HG02798 (cell line): ENCODE data around the gene ST3GAL6.
A peak's percentile ranks its signal among the peaks of the same experiment; 100 is the strongest.
"Not testable (repeated sequence)": the region's sequence is repeated elsewhere in the genome, so short reads cannot be mapped to it uniquely, and the experiment has no call there.

Source experiments
- ATAC-seq: cut with Tn5 transposase; IDR thresholded peaks from one replicate; pipeline ENCODE4 v1.9.1; 2021; ENCODE audit warnings: mild to moderate bottlenecking; ENCODE audit not compliant: unreplicated experiment, poor library complexity

The ST3GAL6 gene

GRCh38 chr3:98798820-98799219 is 35.7 kb downstream of the ST3GAL6 start:
- no peak for ATAC-seq

GRCh38 chr3:98799479-98799878 is 36.3 kb downstream of the ST3GAL6 start:
- ATAC-seq = no peak

GRCh38 chr3:98800401-98800800 is 37.3 kb downstream of the ST3GAL6 start:
- ATAC-seq = no peak

GRCh38 chr3:98801043-98801747 is 38.1 kb downstream of the ST3GAL6 start:
- no peak for ATAC-seq

GRCh38 chr3:98805571-98805970 is 42.4 kb downstream of the ST3GAL6 start:
- ATAC-seq = no peak

GRCh38 chr3:98806521-98806920 is 43.4 kb downstream of the ST3GAL6 start:
- ATAC-seq = no peak

GRCh38 chr3:98807011-98807410 is 43.9 kb downstream of the ST3GAL6 start:
- no peak for ATAC-seq

GRCh38 chr3:98807561-98807960 is 44.4 kb downstream of the ST3GAL6 start:
- no peak for ATAC-seq

- ATAC-seq = no peak
These were observed 44.9 kb downstream of the ST3GAL6 start for GRCh38 chr3:98808071-98808470.

- no peak for ATAC-seq
These were observed 46.4 kb downstream of the ST3GAL6 start for GRCh38 chr3:98809557-98809956.

- ATAC-seq = no peak
These were observed 47.9 kb downstream of the ST3GAL6 start for GRCh38 chr3:98811048-98811447.

GRCh38 chr3:98812851-98813374 is 49.8 kb downstream of the ST3GAL6 start:
- peak; percentile 47 for ATAC-seq

GRCh38 chr3:98814817-98815420 is 51.8 kb downstream of the ST3GAL6 start:
- no peak for ATAC-seq

- peak; percentile 88 for ATAC-seq
These were observed 54.5 kb downstream of the ST3GAL6 start for GRCh38 chr3:98817547-98818041.

GRCh38 chr3:98821063-98821462 is 57.9 kb downstream of the ST3GAL6 start:
- no peak for ATAC-seq

GRCh38 chr3:98823791-98824190 is 60.7 kb downstream of the ST3GAL6 start:
- ATAC-seq = no peak

GRCh38 chr3:98824256-98824655 is 61.1 kb downstream of the ST3GAL6 start:
- ATAC-seq = no peak

GRCh38 chr3:98826126-98826525 is 63.0 kb downstream of the ST3GAL6 start:
- no peak for ATAC-seq

- no peak for ATAC-seq
These were observed 64.2 kb downstream of the ST3GAL6 start for GRCh38 chr3:98827221-98827920.

GRCh38 chr3:98829246-98829832 is 66.2 kb downstream of the ST3GAL6 start:
- no peak for ATAC-seq

- not testable (repeated sequence) for ATAC-seq
These were observed 67.9 kb downstream of the ST3GAL6 start for GRCh38 chr3:98831060-98831459.
